Stimulated activated CD4-positive, alpha-beta T cell treated with anti-CD3 and anti-CD28 coated beads, Interleukin-4, amount 100 ng/mL, for 48 hours (primary cell): ENCODE data around the gene KCNMB4.
"Not testable (repeated sequence)": the region's sequence is repeated elsewhere in the genome, so short reads cannot be mapped to it uniquely, and the experiment has no call there.

ENCODE experiments used
- DNase-seq, 2 donors: peaks; one replicate each; pipeline ENCODE4 v3.0.0-alpha.2; 2020; ENCODE audit warnings: low read depth in 2 of 2

KCNMB4 gene

GRCh38 chr12:70372881-70373280 lies 6.8 kb downstream of the KCNMB4 start:
- DNase-seq: no peak

- DNase-seq: no peak
These were observed 13.8 kb downstream of the KCNMB4 start for GRCh38 chr12:70379846-70380245.

- DNase-seq: no peak
These were observed 17.4 kb downstream of the KCNMB4 start for GRCh38 chr12:70383484-70383883.

GRCh38 chr12:70383886-70384285 lies 17.8 kb downstream of the KCNMB4 start:
- no peak for DNase-seq

- DNase-seq: no peak
These were observed 20.7 kb downstream of the KCNMB4 start for GRCh38 chr12:70386771-70387170.

- no peak for DNase-seq
These were observed 23.6 kb downstream of the KCNMB4 start for GRCh38 chr12:70389678-70390077.

GRCh38 chr12:70392631-70393030 lies 26.5 kb downstream of the KCNMB4 start:
- DNase-seq: not testable (repeated sequence)

GRCh38 chr12:70393787-70394499 lies 27.9 kb downstream of the KCNMB4 start:
- no peak for DNase-seq

- DNase-seq: no peak
These were observed 31.9 kb downstream of the KCNMB4 start for GRCh38 chr12:70398002-70398401.

- no peak for DNase-seq
These were observed 32.8 kb downstream of the KCNMB4 start for GRCh38 chr12:70398862-70399261.

GRCh38 chr12:70399311-70399710 lies 33.2 kb downstream of the KCNMB4 start:
- no peak for DNase-seq

- DNase-seq: no peak
These were observed 34.0 kb downstream of the KCNMB4 start for GRCh38 chr12:70400124-70400523.

GRCh38 chr12:70402597-70402996 lies 36.5 kb downstream of the KCNMB4 start:
- no peak for DNase-seq

- DNase-seq: no peak
These were observed 37.7 kb downstream of the KCNMB4 start for GRCh38 chr12:70403826-70404225.

GRCh38 chr12:70408004-70408790 lies 42.1 kb downstream of the KCNMB4 start:
- DNase-seq: no peak

GRCh38 chr12:70415987-70416386 lies 49.9 kb downstream of the KCNMB4 start:
- DNase-seq: no peak

GRCh38 chr12:70417121-70417520 lies 51.0 kb downstream of the KCNMB4 start:
- no peak for DNase-seq

- no peak for DNase-seq
These were observed 52.0 kb downstream of the KCNMB4 start for GRCh38 chr12:70418101-70418500.

GRCh38 chr12:70422631-70423030 lies 56.5 kb downstream of the KCNMB4 start:
- no peak for DNase-seq

GRCh38 chr12:70426620-70427019 lies 60.5 kb downstream of the KCNMB4 start:
- no peak for DNase-seq

GRCh38 chr12:70427611-70428010 lies 61.5 kb downstream of the KCNMB4 start:
- no peak for DNase-seq

- DNase-seq: no peak
These were observed 64.3 kb downstream of the KCNMB4 start for GRCh38 chr12:70430400-70430799.

GRCh38 chr12:70436836-70437235 lies 70.7 kb downstream of the KCNMB4 start:
- DNase-seq: no peak
